ENCODE results near the gene CCDC82.

CCDC82 gene

DNA sequence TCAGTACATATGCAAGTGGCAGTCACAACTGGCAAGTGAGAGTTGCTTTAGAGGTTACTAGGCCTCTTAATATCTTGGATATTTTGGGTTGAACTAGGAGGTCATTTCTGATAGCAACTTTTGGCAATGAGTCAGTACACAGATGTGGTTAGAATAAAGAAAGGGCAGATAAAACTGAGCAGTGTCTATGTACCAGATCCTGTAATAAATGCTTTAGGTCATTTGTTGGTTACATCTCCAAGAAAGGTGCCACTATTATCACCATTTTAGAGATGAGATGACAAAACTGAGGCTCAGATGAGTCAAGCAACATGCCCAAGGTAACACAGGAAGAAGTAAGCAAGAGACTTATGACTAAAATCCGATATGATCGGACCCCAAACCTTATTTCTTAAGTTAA lies 71.7 kb downstream of the CCDC82 start:
- ChIA-PET CTCF (no interaction called here), POLR2A (no interaction called here)
- DNase-seq (ENCODE audit: extremely low spot score), result no peak
- TF ChIP-seq HDGF (IDR thresholded peaks at IDR 0.05; ENCODE audit: borderline replicate concordance) (no peak), FOXK2 (IDR thresholded peaks at IDR 0.05) (no peak), SP1 (IDR thresholded peaks at IDR 0.05) (no peak)

DNA sequence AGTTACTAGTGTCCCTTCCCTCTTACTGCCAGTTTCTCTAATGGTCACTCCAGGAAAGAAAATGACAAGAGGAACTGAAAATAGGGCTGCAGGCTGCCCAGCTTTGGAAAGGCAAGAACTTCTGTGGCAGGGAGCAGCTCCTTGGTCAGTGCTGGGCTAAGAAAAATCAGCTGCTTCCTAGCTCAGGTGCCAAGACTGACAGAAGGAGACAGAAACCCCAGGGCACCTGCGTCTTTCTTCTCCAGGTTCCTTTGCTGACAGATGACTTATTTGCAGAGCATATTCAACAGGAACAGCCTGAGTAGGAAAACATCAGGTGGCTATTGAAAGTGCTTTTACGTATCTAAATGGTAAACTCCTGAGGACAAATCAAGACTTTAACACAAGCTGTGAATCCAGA lies 72.1 kb downstream of the CCDC82 start:
- ChIA-PET CTCF (no interaction called here), POLR2A (interaction anchor here (1.3 kb wide), 1 partner anchor 11 kb away, joined by 4 read pairs; no protein-coding TSS in a partner anchor)
- DNase-seq (ENCODE audit: extremely low spot score), result no peak
- TF ChIP-seq FOXK2 (IDR thresholded peaks at IDR 0.05) (no peak), ZNF384 (IDR thresholded peaks at IDR 0.05) (no peak)

DNA sequence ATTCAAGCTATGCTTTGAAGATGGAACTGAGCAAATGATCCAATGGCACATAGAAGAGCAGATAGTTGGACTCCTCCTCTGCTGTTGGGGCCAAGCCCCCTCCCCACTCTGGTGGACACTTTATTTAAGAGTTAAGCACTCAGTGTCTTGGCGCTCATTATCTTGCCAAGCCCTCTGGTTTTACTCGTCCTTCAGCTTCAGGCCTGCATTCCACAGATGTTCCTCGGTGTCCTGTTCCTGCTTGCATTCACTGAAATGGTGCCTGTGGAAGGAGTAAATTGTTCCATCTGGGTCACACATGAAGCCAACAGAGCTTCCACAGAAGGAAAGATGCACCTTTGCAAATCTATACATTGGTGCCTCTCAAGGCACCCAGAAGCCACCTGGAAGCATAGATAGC lies 72.8 kb downstream of the CCDC82 start:
- ChIA-PET CTCF (no interaction called here), POLR2A (interaction anchor here (1.3 kb wide), 1 partner anchor 10 kb away, joined by 4 read pairs; no protein-coding TSS in a partner anchor)
- no peak for TF ChIP-seq LEF1 (IDR thresholded peaks at IDR 0.05; ENCODE audit: borderline replicate concordance)
- TF ChIP-seq HDGF (IDR thresholded peaks at IDR 0.05; ENCODE audit: borderline replicate concordance), result no peak
- no peak for TF ChIP-seq FOXA1 (IDR thresholded peaks at IDR 0.05)
- no peak for TF ChIP-seq SUZ12 (IDR thresholded peaks at IDR 0.05)
- TF ChIP-seq, protein P1, sequence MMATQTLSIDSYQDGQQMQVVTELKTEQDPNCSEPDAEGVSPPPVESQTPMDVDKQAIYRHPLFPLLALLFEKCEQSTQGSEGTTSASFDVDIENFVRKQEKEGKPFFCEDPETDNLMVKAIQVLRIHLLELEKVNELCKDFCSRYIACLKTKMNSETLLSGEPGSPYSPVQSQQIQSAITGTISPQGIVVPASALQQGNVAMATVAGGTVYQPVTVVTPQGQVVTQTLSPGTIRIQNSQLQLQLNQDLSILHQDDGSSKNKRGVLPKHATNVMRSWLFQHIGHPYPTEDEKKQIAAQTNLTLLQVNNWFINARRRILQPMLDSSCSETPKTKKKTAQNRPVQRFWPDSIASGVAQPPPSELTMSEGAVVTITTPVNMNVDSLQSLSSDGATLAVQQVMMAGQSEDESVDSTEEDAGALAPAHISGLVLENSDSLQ (IDR thresholded peaks at IDR 0.05), result no peak
- no peak for DNase-seq (ENCODE audit: extremely low spot score)

DNA sequence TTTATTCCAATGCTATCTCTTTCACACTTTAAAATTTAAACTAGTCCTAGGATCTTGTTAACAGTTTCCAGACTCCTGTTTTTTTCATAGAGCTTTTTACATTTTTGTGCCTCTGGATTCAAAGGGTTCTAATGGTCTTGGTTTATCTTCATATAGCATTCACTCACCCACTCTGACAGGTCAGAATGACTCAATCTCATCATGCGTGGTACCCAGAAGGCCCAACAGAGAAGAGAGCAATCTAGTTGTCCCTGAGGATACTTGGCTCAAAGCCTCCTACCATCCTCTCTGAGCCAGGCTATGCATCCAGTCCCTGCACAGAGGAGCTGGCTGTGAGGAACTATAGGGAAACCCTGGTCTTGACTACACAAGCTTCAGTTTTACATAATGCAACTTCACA lies 74.2 kb downstream of the CCDC82 start:
- no peak for DNase-seq (ENCODE audit: extremely low spot score)
- ChIA-PET CTCF (no interaction called here), POLR2A (no interaction called here)
- no peak for TF ChIP-seq BHLHE40 (IDR thresholded peaks at IDR 0.05; ENCODE audit: borderline replicate concordance)

DNA sequence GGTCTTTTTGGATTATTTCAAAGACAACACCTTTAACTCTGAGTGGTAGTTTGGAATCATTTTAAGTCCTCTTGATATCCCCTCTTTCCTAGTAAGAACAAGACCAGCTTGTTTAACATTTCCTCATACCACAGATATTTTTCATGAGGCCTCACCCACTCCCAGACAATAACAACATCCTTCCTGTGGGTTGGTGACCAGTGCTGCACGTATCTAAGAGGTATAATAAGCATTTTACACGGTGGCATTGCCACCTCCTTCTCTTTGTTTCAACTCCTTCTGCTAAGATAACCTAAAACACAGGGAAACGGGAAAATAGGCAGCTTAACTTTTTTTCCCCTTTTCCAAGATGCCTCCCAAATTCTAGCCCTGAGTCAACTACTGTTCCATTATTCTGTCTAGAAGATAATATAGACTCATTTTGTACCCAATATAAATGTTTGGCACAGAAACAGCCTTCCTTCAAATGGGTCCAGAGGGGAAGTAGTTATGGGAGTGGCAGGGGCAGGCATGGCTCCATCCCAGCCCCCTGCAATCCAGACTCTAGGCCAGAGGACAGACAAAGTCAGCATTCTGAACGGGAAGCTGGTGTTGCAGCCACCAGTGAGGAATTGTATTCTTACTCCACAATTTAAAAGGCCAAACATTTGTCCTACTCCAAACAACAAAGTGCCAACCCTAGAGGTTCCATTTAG lies 75.2 kb downstream of the CCDC82 start:
- DNase-seq (ENCODE audit: extremely low spot score), result no peak
- ChIA-PET POLR2A (no interaction called here), CTCF (no interaction called here)
- no peak for TF ChIP-seq ELF4 (IDR thresholded peaks at IDR 0.05)
- no peak for TF ChIP-seq ARNT (IDR thresholded peaks at IDR 0.05)
- no peak for TF ChIP-seq NFRKB (IDR thresholded peaks at IDR 0.05)
- no peak for TF ChIP-seq LEF1 (IDR thresholded peaks at IDR 0.05; ENCODE audit: borderline replicate concordance)
- no peak for TF ChIP-seq SUZ12 (IDR thresholded peaks at IDR 0.05)
- no peak for TF ChIP-seq HDGF (IDR thresholded peaks at IDR 0.05; ENCODE audit: borderline replicate concordance)
- TF ChIP-seq BHLHE40 (IDR thresholded peaks at IDR 0.05; ENCODE audit: borderline replicate concordance), result no peak
- TF ChIP-seq L3MBTL2 (conservative IDR thresholded peaks at IDR 0.05), result no peak
- TF ChIP-seq SP1 (IDR thresholded peaks at IDR 0.05), result no peak
- TF ChIP-seq CTBP1 (IDR thresholded peaks at IDR 0.05; ENCODE audit: borderline replicate concordance), result no peak
- no peak for TF ChIP-seq TARDBP (IDR thresholded peaks at IDR 0.05)
- TF ChIP-seq FOXK2 (IDR thresholded peaks at IDR 0.05), result no peak
- TF ChIP-seq FOXA1 (IDR thresholded peaks at IDR 0.05), result no peak
- TF ChIP-seq, protein P1 (IDR thresholded peaks at IDR 0.05), result no peak
- no peak for TF ChIP-seq FOXM1 (IDR thresholded peaks at IDR 0.05; ENCODE audit: borderline replicate concordance)
- TF ChIP-seq ZNF384 (IDR thresholded peaks at IDR 0.05), result no peak

DNA sequence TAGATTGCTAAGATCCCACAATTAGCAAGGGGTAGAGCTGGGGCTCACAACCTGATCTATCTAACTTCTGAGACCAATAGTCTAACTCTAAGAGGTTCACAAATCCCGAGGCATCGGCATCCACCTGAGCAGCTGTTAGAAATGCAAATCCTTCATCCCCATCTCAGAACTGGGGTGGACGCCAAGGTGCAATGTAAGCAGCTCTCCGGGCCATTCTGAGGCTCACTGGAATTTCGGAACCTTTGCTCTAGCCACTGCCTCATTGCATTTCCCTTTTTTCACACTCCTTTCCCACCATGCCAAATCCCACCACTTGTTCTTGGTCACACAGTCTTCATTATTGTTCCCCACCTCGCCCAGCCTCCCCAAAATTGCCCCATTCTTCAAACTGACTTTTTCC lies 76.5 kb downstream of the CCDC82 start:
- CTCF ChIA-PET, result no interaction called here

More for the DNA sequence above, 76.5 kb downstream of the CCDC82 start:
- no peak for DNase-seq (ENCODE audit: extremely low spot score)
- POLR2A ChIA-PET, result interaction anchor here (1.5 kb wide), 1 partner anchor 70 kb away, joined by 6 read pairs; no protein-coding TSS in a partner anchor
- TF ChIP-seq FOXM1 (IDR thresholded peaks at IDR 0.05; ENCODE audit: borderline replicate concordance), result no peak
- no peak for TF ChIP-seq ELF4 (IDR thresholded peaks at IDR 0.05)
- TF ChIP-seq FOXA1 (IDR thresholded peaks at IDR 0.05), result no peak
- no peak for TF ChIP-seq FOXK2 (IDR thresholded peaks at IDR 0.05)
- no peak for TF ChIP-seq NFRKB (IDR thresholded peaks at IDR 0.05)
- no peak for TF ChIP-seq L3MBTL2 (conservative IDR thresholded peaks at IDR 0.05)
- no peak for TF ChIP-seq HDGF (IDR thresholded peaks at IDR 0.05; ENCODE audit: borderline replicate concordance)
- no peak for TF ChIP-seq ZNF384 (IDR thresholded peaks at IDR 0.05)
- no peak for TF ChIP-seq BHLHE40 (IDR thresholded peaks at IDR 0.05; ENCODE audit: borderline replicate concordance)
- TF ChIP-seq LEF1 (IDR thresholded peaks at IDR 0.05; ENCODE audit: borderline replicate concordance), result no peak
- TF ChIP-seq ARNT (IDR thresholded peaks at IDR 0.05), result no peak
- TF ChIP-seq, protein P1 (IDR thresholded peaks at IDR 0.05), result no peak
- no peak for TF ChIP-seq SUZ12 (IDR thresholded peaks at IDR 0.05)
- no peak for TF ChIP-seq CTBP1 (IDR thresholded peaks at IDR 0.05; ENCODE audit: borderline replicate concordance)
- TF ChIP-seq TARDBP (IDR thresholded peaks at IDR 0.05), result no peak

Data from HEK293T (cell line).